OCI-LY3 (cell line): Measurements from ENCODE around the gene NKX2-1.
"Not testable (repeated sequence)": the region's sequence is repeated elsewhere in the genome, so short reads cannot be mapped to it uniquely, and the experiment has no call there.

ENCODE experiments used
- H2AFZ ChIP-seq: fragments of 200-600, 300-600 bp; shearing (Covaris generic); 2 replicates; pipeline ENCODE4 v1.6.0; 2014; ENCODE audit warnings: antibody characterized with exemption, low read depth, low read length
- H3K27ac ChIP-seq: fragments of 200-600, 300-600 bp; sonication (generic); 2 replicates; pipeline ENCODE4 v1.5.1; 2014; ENCODE audit warnings: mild to moderate bottlenecking, low read length, moderate library complexity, mixed read lengths
- H3K27me3 ChIP-seq: fragments of 200-600, 300-600 bp; sonication (generic); 2 replicates; pipeline ENCODE4 v1.6.1; 2014; ENCODE audit warnings: low read depth, low read length, mixed read lengths
- H3K36me3 ChIP-seq: fragments of 200-600, 300-600 bp; sonication (generic); replicated peaks from 2 replicates; pipeline ENCODE3; 2014; ENCODE audit warnings: low read depth, low read length, mixed read lengths
- H3K4me1 ChIP-seq: fragments of 300-600, 200-600 bp; sonication (generic); 2 replicates; pipeline ENCODE4 v1.6.1; 2014; ENCODE audit warnings: low read length, mixed read lengths
- H3K4me2 ChIP-seq: fragments of 200-600, 300-600 bp; sonication (generic); 2 replicates; pipeline ENCODE4 v1.6.1; 2014; ENCODE audit warnings: low read length, mixed read lengths
- H3K4me3 ChIP-seq: fragments of 300-600, 200-600 bp; sonication (generic); 2 replicates; pipeline ENCODE4 v1.5.1; 2014; ENCODE audit warnings: antibody characterized with exemption, mild to moderate bottlenecking, low read length, moderate library complexity
- H3K79me2 ChIP-seq: fragments of 300-600, 200-600 bp; shearing (Covaris generic); 2 replicates; pipeline ENCODE4 v1.6.1; 2014; ENCODE audit warnings: mild to moderate bottlenecking, low read length, mixed read lengths
- H3K9ac ChIP-seq: fragments of 300-600, 200-600 bp; shearing (Covaris generic); 2 replicates; pipeline ENCODE4 v1.6.0; 2014; ENCODE audit warnings: mild to moderate bottlenecking, low read length, moderate library complexity
- H3K9me3 ChIP-seq: fragments of 200-600, 300-600 bp; shearing (Covaris generic); 2 replicates; pipeline ENCODE4 v1.6.1; 2014; ENCODE audit warnings: low read length, mixed read lengths; ENCODE audit not compliant: insufficient read depth
- H4K20me1 ChIP-seq: fragments of 200-600, 300-600 bp; sonication (generic); 2 replicates; pipeline ENCODE4 v1.6.1; 2016; ENCODE audit warnings: low read length, mixed read lengths; ENCODE audit not compliant: insufficient read depth
- CTCF ChIP-seq: fragments of 200-600, 300-600 bp; sonication (generic); IDR thresholded peaks from 2 replicates; pipeline ENCODE4 v1.5.1; 2014; ENCODE audit warnings: antibody characterized with exemption, low read length, low read depth
- EZH2phosphoT487 ChIP-seq: fragments of 200-600 bp; shearing (Covaris generic); IDR thresholded peaks from 2 replicates; pipeline ENCODE4 v1.6.1; 2018; ENCODE audit warnings: antibody characterized with exemption, mixed run types, low read depth

NKX2-1 gene

GRCh38 chr14:36477266-36477665, 42.8 kb downstream of the NKX2-1 start:
- Histone ChIP-seq H3K4me1 (peaks cover 55% of the 10 kb centered on the region), H3K4me3 (no peak overlapping the region), H3K4me2 (peak overlapping the region; percentile 78), H3K27ac (peak overlapping the region; percentile 95), H4K20me1 (no peaks in the 10 kb centered on the region), H3K79me2 (no peaks in the 10 kb centered on the region), H3K36me3 (no peaks in the 10 kb centered on the region), H3K9ac (peak overlapping the region; percentile 31; the same call in 1 of the 2 replicates), H3K9me3 (no peaks in the 10 kb centered on the region), H3K27me3 (no peaks in the 10 kb centered on the region), H2AFZ (peak overlapping the region; percentile 91)
- TF ChIP-seq EZH2phosphoT487 (no peak), CTCF (no peak)

GRCh38 chr14:36476061-36476460, 44.0 kb downstream of the NKX2-1 start:
- not testable (repeated sequence) for H3K4me3 ChIP-seq, H3K27me3 ChIP-seq, H3K36me3 ChIP-seq, H3K9ac ChIP-seq, H3K9me3 ChIP-seq, H3K27ac ChIP-seq, H2AFZ ChIP-seq, H4K20me1 ChIP-seq, H3K79me2 ChIP-seq, H3K4me2 ChIP-seq
- H3K4me1 ChIP-seq: peaks cover 43% of the 10 kb centered on the region

- TF ChIP-seq CTCF (no peak), EZH2phosphoT487 (no peak)
- no peak overlapping the region for H3K27ac ChIP-seq
- no peaks in the 10 kb centered on the region for H3K27me3 ChIP-seq
- no peaks in the 10 kb centered on the region for H3K36me3 ChIP-seq
- H3K79me2 ChIP-seq: no peaks in the 10 kb centered on the region
- no peak overlapping the region for H3K9ac ChIP-seq
- H3K4me2 ChIP-seq: no peak overlapping the region
- H3K4me3 ChIP-seq: no peak overlapping the region
- no peaks in the 10 kb centered on the region for H4K20me1 ChIP-seq
- H2AFZ ChIP-seq: no peak overlapping the region
- no peaks in the 10 kb centered on the region for H3K9me3 ChIP-seq
- peaks cover 29% of the 10 kb centered on the region for H3K4me1 ChIP-seq
Measured at GRCh38 chr14:36474593-36474992, 45.4 kb downstream of the NKX2-1 start.

GRCh38 chr14:36471431-36471830, 48.6 kb downstream of the NKX2-1 start:
- Histone ChIP-seq H3K9ac (no peak overlapping the region), H3K79me2 (no peaks in the 10 kb centered on the region), H3K4me3 (no peak overlapping the region), H3K36me3 (no peaks in the 10 kb centered on the region), H3K27ac (no peak overlapping the region), H3K27me3 (no peaks in the 10 kb centered on the region), H4K20me1 (no peaks in the 10 kb centered on the region), H3K9me3 (no peaks in the 10 kb centered on the region), H2AFZ (no peak overlapping the region), H3K4me1 (no peaks in the 10 kb centered on the region), H3K4me2 (no peak overlapping the region)
- TF ChIP-seq EZH2phosphoT487 (no peak), CTCF (no peak)

GRCh38 chr14:36467332-36467731, 52.7 kb downstream of the NKX2-1 start:
- Histone ChIP-seq H3K27me3 (no peaks in the 10 kb centered on the region), H3K27ac (no peak overlapping the region), H2AFZ (no peak overlapping the region), H3K4me2 (no peak overlapping the region), H3K9me3 (no peaks in the 10 kb centered on the region), H4K20me1 (no peaks in the 10 kb centered on the region), H3K4me1 (no peaks in the 10 kb centered on the region), H3K36me3 (no peaks in the 10 kb centered on the region), H3K79me2 (no peaks in the 10 kb centered on the region), H3K9ac (no peak overlapping the region), H3K4me3 (no peak overlapping the region)
- no peak for TF ChIP-seq CTCF
- no peak for TF ChIP-seq EZH2phosphoT487
